ENCODE measurements around the gene GPR141.
A peak's percentile ranks its signal among the peaks of the same experiment; 100 is the strongest.
"Not testable (repeated sequence)": the region's sequence is repeated elsewhere in the genome, so short reads cannot be mapped to it uniquely, and the experiment has no call there.

Gene GPR141

DNA sequence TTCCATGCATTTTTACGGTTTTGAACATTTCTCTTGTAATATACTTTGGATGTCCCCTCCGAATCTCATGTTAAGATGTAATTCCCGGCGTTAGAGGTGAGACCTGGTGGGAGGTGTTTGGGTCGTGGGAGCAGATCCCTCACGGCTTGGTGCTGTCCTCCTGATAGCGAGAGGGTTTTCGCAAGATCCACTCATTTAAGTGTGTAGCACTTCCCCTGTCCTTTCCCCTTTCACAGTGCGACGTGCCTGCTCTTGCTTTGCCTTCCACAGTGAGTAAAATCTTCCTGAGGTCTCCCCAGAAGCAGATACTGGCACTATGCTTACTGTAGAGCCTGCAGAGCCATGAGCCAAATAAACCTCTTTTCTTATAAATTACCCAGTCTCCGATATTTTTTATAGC lies 6.6 kb downstream of the GPR141 start:
- no peak for DNase-seq

DNA sequence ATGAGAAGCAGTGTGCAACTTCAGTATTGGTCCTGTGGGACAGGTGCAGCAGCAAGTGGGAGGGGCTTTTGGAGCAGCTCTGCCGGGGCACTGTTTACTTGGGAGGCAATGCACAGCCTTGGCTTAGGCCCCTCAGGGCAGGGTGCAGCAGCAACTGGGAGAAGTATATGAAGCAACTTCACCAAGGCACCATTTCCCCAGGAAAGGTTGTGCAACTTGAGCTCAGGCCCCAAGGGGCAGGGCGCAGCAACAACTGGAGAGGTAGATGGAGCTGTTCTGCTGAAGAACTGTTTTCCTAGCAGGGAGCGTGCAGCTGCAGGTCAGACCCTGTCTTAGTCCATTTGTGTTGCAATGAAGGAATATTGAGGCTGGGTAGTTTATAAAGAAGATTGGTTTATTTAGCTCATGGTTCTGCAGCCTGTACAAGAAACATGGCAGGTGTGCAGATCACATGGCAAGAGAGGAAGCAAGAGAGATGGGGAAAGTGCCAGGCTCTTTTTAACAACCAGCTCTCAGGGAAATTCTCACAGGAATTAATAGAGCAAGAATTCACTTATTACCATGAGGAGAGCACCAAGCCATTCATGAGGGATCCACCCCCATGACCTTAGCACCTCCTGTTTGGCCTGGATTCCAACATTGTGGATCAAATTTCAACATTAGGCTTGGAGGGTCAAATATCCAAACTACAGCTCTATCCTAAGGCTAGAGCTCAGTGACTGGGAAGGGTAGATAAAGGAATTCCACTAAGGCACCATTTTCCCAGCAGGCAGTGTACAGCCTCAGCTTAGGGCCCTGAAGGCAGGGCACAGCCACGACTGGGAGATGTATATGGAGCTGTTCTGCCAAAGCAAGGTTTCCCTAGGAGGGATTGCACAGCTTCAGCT lies 10.9 kb downstream of the GPR141 start:
- no peak for DNase-seq

DNA sequence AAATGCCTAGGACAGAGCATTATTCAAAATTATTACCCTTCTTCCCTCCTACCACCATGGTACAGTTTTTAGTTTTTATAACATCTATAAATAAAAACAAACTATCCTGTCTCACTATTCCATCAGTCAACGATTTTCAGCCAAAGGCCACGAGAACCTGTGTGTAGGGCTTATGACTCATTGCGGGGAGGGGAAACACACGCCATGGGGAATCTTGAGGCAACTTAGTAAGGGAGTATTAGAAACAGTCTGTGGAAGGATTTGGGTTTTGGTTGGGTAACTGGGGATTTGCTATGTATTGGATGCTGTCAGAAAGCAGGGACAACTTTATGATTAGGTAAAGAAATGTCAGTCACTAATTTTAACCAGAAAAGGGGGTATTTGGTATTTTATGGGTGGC lies 14.7 kb downstream of the GPR141 start:
- no peak for DNase-seq

DNA sequence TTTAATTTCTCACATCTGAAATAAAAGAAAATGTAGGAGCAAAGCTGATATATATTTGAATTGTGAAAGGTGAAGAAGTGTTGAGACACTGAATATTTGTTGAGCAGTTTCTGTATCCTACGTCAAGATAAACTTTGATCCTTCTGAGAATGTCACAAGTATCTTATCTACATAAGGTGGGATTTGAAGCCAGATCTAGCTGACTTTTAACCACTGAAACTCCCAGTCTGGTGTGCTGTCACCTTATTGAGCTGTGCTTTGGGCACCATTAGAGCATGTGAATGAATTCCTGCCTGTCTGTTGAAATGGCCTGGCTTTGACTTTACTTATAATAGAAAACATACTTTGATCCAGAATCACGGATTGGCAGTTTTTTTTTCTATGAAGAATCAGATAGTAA lies 15.2 kb downstream of the GPR141 start:
- DNase-seq: no peak

DNA sequence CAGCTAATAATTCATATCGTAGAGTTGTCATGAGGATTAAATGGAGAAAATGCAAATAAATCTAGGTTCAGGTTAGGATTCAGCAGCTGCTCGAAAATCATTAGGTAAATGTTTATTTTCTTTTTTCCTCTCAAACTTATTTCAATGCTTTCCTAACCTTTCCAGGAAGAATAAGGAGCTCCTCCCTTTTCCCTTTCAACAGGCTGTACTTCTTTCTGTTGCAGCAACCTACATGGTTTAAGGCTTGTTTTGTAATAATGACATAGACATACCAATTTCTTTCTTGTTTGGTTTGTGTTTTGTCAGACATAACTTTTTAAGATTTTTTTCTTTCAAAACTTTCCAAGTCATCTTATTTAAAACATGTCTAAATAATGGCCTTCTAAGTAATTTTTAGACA lies 18.2 kb downstream of the GPR141 start:
- no peak for DNase-seq

DNA sequence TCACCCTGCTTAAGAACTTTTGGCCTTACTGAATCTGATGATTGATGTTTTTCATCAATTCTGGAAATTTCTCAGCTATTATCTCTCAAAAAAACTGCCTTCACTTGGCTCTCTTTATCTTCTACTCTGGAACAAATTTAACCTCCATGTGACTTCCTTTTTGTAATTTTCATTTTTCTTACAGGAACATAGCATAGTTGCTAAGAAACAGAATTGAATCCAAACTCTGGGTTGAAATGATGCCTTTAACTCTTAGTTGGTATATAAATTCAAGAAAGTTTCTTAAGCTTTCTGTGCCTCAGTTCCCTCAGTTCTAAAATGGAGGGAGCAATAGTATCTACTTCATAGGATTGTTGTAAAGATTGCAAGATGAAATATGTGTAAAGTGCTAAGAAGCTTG lies 19.8 kb downstream of the GPR141 start:
- no peak for DNase-seq

DNA sequence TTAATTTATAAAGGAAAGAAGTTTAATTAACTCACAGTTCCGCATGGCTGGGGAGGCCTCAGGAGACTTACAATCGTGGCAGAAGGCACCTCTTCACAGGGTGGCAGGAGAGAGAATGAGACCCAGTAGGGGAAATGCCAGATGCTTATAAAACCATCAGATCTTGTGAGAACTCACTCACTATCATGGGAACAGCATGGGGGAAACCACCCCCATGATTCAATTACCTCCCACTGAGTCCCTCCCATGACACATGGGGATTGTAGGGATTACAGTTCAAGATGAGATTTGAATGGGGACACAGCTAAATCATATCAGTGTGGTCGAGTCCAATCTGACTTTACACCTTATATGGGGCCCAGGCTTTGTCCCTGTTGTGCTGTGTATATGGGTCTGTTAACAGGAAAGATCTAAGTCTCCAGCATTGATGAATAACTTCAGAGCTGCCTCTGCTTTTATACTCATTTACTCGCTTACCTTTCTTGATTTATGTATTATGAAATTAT lies 20.8 kb downstream of the GPR141 start:
- not testable (repeated sequence) for DNase-seq

DNA sequence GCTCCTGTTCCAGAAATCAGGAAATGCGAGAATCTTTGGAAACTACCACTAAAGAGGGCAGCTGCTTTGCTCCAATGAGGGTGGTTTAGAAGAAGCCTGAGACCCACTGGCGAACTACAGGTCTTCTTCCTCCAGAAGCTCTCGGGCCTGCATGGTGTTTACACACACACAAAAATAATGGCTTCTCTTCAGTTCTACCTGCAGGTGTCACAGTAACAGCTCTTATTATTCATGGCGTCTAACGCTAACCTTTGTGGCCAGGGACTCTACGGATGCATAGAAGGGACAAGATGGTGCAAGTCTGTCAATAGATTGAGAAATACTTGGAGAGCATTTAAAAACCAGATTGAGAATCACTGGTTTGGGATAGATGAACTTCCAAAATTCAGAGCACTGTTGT lies 22.4 kb downstream of the GPR141 start:
- no peak for DNase-seq

DNA sequence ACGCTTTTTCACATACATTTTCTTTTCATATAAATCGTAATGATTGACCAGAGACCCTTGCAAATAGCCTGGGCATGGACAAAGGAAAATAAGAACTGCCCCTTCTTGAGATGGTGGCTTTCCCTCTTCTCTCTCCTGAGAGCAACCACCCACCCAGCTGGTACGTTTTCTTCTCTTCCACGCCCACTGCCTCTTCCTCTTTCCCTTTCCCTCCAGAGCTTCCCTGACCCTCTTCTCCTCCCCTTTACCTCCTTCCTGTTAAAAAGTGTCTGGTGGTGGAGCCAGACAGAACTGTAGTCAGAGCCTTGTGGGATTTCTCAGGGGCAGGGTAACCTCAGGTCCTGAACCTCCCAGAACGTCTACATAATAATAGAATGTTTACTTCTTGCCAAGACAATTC lies 23.2 kb downstream of the GPR141 start:
- DNase-seq: no peak

DNA sequence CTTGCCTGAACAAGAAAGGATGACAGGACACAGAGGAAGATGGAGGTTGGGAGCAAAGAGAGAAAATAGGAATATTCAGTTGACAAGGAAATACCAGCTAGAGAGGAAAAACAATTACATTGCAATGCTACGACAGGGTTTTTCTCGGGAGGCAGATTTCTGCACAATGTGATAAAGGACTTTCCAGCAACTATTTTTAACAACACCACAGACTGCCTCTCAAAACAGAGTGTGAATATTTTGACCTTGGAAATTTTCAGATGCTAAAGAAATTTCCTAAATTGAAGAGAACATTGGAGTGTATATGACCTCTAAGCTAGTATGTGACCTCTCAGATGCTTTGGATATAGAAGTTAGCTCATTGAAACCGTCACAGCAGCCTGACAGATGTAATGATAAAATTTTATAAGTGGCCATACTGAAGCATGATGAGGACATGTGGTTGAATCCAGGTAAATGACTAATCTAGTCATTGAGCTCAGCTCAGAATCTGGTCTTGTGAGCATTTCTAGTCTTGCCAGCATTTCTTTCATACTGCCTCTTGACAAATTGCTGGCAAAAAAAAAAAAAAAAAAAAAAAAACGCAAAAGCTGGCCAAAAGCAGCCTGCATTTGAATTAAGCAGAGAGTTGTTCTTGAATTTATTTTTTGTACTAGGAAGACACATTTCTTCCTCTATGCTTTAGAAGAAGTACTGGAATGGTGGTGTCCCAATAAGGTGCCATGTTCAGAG lies 24.4 kb downstream of the GPR141 start:
- DNase-seq: no peak

DNA sequence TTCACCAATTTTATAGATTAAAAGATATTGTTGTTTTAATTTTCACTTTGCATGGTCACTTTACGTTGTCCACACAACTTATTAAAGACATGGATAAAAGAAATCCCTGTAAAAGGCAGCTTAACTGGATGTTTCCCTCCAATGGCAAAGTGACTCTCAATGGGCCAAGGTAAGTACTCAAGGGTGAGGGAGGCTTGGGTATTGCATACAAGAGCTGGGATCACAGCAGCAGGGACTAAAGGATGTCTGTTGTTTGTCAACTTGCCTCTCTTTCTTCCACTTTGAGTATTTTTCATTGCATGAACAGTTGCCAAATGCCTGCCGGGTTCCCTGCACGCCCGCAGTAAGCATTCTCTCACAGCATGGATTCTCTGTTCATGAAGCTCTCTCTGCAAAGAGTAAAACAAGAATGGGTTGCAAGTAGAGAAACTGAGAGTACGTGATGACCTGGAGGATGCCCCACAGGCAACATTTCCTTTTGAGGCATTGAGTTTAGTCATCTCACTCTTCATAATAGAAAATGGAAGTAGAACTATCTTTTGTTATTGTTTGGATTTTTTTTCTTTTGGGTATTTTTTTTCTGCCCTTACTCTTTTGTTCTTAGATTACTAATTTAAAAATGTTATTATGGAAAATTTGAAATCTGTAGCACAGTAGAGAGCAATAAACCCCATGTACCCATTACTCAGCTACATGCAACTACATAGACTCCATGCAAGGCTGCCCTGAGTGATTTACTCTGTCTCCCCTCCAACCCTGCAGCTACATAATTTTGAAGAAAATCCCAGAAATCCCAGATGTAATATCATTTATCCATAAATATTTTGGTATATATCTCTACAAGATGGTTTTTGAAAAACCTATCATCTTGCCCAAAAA lies 26.3 kb downstream of the GPR141 start:
- no peak for DNase-seq

DNA sequence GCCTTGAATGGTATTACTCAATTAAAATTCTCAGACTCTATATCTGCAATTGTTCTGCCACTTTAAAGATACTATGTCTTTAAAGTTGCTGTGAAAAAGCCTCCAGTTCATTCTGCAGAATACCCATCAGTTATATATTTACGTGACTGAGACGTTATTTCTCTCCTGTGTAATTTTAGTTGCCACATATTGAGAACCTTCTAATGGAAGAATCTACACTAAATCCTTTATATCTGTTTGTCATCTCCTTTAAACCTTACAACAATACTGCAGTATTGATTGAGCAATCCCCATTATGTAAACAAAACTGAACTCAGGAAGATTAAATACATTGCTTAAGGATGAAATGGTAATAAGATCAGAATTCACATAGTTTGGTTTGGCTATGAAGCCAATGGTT lies 30.0 kb downstream of the GPR141 start:
- no peak for DNase-seq

DNA sequence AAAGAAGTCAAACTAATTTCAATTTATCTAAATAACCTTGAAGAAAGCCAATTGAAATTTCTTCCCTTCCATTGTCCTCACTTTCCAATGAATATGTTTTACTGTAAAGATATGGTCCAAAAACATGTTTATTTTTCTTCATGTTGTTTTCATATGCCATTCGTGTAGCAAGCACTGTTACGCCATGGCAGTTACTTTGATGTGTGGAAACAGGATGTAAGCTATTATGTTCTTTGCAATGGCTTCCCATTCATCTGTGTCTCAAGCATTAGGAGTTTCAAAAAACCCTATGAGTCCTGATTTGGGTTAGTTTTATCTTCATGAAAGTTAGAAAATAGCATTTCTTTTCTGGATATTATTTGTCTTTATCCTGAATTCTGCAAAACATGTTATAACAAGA lies 31.0 kb downstream of the GPR141 start:
- peak in 1 of 6 experiments; percentile 4 for DNase-seq

DNA sequence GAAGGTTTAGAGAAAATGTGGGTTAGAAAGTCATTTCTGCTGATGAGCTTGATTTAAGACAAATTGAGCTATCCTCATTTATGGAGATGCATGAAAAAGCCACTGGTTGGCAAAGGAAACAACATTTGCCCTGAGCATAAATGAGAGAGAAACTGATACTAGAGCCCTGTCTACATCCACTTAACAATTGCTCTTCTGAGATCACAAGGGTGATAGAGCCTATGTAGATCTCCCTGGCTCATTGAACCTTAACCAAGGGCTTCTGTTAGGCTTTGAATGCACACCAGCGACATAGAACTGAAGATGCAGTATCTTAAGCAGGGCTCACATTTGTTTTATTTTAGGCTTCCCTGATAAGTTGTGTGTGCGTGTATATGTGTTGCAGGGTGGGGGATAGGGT lies 35.0 kb downstream of the GPR141 start:
- DNase-seq: no peak

DNA sequence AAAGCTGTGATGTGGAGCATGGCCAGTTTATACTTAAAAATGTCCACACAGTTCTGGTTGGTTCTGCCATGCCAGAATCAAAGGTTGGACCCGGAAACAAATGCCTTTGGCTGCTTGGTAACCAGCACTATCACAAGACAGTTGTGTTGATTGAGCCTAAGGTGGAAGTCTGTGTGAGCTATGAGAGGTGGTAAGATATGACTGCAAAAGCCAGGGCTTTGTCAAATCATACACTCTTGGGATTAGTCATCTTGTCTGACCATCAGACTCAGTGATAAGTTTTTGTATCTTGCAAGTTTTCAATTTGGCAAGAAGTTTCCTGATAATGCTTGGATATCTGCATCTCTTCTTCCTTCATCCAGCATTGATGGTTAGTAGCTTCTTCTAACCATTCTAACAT lies 35.5 kb downstream of the GPR141 start:
- DNase-seq: no peak

DNA sequence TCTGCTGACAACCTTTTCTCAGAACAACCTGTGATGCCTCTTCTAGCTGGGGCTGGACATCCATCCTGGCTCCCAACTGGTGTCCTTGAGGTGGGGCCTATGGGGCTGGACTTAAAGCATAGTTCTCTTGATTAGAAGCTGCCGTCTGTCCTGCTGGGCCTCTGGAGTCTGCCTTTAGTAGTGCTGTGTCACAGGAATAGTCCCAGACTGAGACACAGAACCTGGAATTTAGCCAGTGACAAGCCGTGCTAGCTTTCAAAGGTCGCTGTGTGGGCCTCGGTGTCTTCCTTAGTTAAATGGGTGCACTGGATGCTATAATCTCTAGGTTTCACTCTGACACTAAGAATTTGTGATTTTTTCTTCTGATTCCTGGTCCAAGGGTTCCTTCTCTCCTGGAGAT lies 41.2 kb downstream of the GPR141 start:
- no peak for DNase-seq

DNA sequence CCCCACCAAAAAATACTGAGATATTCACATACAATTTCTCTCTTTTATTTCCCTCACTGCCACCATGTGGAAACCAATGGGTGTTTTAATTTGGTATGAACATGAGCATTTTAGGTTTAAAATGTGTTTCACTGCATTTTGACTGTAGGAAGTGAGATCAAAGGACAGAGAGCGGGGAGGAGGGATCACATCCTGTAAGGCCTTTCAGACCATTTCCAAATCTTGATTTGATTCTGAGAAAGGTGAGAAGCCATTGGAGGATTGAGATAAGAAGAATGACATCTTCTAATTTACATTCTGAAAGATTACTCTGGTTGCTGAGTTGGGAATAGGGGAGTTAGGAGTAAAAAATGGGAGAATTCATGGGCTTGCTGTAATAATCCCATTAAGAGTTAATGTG lies 42.5 kb downstream of the GPR141 start:
- no peak for DNase-seq

DNA sequence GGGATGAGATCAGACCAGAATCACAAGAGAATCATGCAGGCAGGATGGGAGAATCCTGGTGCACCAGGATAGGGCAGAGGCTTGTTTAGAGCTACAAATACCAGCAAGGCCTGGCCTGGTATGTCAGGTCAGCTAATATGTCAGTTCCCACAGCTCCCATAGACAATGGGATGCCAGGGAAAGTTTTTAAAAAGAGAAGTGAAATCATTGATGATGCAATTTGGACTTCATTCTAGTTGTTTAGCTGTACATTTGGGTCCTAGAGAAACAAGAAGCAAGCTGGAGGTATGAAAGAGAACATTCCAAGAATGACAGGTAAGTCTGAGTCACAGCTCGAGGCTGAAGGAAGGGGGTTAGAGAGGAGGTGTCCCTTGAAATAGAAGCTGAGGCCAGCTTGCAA lies 45.2 kb downstream of the GPR141 start:
- DNase-seq: no peak

DNA sequence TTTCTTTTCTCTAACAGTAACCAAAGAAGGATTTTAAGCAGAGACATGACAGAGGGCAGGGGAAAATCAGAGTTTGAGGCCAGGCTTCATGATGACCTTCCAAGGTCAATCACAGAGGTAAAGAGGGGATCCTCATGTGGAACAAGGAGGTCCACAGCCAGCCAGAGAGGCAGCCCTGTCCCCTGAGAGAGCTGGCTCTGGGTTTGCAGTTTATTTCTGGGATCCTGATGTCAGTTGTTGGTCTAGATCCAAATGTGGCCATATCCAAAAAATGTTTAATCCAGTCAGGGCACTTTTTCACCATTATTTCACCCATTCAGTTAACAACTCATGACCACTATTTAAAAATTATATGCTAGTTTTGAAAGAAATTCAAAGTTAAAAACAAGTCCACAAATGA lies 45.6 kb downstream of the GPR141 start:
- no peak for DNase-seq

DNA sequence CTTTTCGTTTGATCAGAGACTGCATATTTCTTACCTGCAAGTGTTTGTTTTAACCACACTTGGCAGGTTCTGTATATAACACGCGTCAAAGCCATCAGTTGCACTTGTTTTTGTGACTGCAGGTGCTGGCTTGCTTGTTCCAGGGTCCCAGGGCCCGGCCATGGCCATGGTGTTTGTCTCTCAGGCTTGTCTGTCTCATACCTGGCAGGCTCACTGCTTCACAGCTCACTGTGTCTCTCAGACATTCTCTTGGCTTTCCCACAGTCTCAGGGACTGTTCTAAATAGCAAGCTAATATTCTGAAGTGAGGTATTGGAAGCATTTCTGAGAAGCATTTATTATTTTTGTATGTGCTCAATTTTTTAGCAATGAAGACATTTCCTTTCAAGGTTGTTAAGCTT lies 46.9 kb downstream of the GPR141 start:
- DNase-seq: no peak

DNA sequence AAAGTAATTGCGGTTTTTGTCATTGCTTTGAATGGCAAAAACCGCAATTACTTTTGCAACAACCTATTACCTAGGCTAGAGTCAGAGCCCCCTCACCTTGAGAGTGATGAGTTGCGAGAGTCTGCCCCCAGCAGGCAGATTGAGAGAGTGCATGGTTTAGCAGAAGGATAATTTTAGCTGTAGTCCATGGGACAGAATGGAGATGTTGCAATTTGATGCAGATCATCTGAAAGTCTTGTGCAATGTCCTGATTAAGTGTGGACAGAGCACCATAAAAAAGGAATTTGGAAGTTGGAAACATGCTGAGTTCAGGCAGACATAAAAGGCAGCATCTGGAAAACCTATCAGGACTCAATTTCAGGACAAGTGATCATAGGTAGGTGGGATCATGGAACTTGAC lies 48.7 kb downstream of the GPR141 start:
- DNase-seq: no peak

DNA sequence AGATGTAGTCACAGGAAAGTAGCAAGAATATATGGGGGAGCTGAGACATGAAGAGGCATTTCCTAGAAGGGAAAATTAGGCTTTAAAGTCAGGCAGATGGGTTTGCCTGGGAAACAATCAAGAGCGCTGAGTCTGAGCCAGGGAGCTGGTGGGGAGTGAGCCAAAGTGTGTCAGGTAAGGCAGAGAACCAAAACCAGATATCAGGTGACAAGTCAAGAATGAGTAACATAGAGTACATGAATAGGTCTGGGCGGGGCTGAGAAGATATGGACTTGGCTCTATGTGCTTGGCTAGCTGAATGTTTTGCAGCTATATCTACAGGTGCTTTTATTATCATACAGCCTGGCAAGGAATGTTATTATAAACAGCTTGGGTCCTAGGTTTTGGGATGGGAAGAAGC lies 49.3 kb downstream of the GPR141 start:
- DNase-seq: no peak

DNA sequence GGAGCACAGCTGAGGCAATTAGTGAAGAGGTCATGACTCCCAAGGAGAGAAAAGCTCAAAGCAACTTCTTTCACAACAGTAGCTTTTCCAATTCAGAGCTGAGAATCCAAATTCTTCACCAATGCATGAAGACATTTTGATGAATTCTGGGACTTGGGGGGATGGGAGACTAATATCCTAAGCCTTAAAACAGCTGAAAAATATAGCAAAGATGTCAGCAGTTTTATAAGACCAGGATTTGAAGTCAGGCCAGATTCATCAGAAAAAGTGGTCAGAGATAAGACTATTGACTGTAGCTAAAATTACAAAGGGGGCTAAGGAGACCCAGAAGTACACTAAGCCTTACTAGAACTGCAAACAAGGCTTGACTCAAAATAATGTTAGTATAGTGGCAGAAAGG lies 51.6 kb downstream of the GPR141 start:
- DNase-seq: no peak

All from stimulated activated naive CD4-positive, alpha-beta T cell (primary cell).